ENCODE data around the gene XPO1.
A peak's percentile ranks its signal among the peaks of the same experiment; 100 is the strongest.

Gene XPO1

DNA sequence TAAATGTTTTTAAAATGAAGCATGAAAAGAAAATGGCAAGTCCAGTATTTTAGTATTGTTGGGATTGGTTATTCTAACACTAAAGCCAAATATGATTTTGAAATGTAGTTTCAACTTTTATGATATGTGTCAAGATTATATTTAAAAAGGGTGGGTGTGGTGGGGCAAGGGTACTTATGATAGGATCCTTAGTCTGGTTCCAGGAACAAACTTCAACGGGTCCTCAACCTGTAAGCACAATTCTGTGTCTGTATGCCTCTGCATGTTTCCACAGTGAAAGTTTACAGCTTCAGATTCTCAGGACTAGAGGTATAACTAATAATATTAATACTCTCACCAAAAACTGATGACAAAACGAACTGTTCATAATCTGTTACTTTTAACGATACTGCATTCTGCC lies 73.1 kb downstream of the XPO1 start:
- no peaks in the 10 kb centered on the region for H3K27me3 ChIP-seq (ENCODE audit: insufficient read depth, low read depth, severe bottlenecking)
- no peak overlapping the region for H3K27ac ChIP-seq
- no peak for DNase-seq
- H3K36me3 ChIP-seq = peaks cover 32% of the 10 kb centered on the region
- TF ChIP-seq, protein P1, sequence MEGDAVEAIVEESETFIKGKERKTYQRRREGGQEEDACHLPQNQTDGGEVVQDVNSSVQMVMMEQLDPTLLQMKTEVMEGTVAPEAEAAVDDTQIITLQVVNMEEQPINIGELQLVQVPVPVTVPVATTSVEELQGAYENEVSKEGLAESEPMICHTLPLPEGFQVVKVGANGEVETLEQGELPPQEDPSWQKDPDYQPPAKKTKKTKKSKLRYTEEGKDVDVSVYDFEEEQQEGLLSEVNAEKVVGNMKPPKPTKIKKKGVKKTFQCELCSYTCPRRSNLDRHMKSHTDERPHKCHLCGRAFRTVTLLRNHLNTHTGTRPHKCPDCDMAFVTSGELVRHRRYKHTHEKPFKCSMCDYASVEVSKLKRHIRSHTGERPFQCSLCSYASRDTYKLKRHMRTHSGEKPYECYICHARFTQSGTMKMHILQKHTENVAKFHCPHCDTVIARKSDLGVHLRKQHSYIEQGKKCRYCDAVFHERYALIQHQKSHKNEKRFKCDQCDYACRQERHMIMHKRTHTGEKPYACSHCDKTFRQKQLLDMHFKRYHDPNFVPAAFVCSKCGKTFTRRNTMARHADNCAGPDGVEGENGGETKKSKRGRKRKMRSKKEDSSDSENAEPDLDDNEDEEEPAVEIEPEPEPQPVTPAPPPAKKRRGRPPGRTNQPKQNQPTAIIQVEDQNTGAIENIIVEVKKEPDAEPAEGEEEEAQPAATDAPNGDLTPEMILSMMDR (IDR thresholded peaks at IDR 0.05; ENCODE audit: low read depth, low read length) = no peak
- H3K9me3 ChIP-seq (ENCODE audit: severe bottlenecking) = no peaks in the 10 kb centered on the region
- H3K4me3 ChIP-seq (ENCODE audit: low read depth, low read length) = no peak overlapping the region

DNA sequence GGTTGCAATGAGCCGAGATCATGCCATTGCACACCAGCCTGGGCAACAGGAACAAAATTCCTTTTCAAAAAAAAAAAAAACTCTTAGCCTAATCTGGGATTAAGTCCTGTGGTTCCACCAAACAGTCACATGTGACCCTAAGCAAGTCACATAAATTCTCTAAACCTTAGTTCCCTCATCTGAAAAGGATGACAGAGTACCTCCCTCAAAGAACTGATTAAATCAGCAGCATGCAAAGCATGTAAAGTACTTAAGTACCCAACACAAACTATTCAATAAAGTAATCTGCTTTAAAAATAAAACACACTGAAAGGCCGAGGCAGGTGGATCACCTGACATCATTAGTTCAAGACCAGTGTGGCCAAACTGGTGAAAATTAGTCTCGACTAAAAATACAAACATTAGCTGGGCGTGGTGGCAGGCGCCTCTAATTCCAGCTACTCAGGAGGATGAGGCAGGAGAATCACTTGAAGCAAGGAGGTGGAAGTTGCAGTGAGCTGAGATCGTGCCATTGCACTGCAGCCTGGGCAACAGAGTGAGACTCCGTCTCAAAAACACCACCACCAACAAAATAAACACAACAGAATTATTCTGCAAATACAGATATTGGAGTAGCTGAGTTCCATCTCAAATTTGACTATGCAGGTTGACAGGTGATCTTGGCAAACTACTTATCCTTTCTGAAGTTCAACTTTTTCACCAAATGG lies 74.2 kb downstream of the XPO1 start:
- H3K27ac ChIP-seq = peak overlapping the region; percentile 36; the same call in 1 of the 2 replicates
- H3K27me3 ChIP-seq (ENCODE audit: insufficient read depth, low read depth, severe bottlenecking) = no peaks in the 10 kb centered on the region
- peak; percentile 30 for DNase-seq
- TF ChIP-seq, protein P1 (IDR thresholded peaks at IDR 0.05; ENCODE audit: low read depth, low read length) = no peak
- H3K9me3 ChIP-seq (ENCODE audit: severe bottlenecking) = no peaks in the 10 kb centered on the region
- peaks cover 35% of the 10 kb centered on the region for H3K36me3 ChIP-seq
- H3K4me3 ChIP-seq (ENCODE audit: low read depth, low read length) = no peak overlapping the region

DNA sequence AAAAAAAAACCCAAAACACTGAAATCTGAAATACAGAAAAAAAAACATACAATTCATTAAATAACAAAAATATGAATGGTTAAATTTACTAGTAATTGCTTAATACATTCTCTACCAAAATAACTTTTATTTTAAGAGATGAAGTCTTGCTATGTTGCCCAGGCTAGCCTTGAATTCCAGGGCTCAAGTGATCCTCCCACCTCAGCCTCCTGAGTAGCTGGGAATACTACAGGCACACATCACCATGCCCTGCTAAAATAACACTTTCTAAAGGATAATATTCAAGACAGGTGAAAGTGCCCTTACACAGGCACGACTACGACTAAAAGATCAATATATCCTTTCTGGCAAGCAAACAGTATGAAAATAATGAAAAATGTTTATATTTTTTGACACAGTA lies 76.8 kb downstream of the XPO1 start:
- no peak for DNase-seq
- no peak overlapping the region for H3K27ac ChIP-seq
- no peak overlapping the region for H3K4me3 ChIP-seq (ENCODE audit: low read depth, low read length)
- H3K27me3 ChIP-seq (ENCODE audit: insufficient read depth, low read depth, severe bottlenecking) = no peaks in the 10 kb centered on the region
- no peaks in the 10 kb centered on the region for H3K9me3 ChIP-seq (ENCODE audit: severe bottlenecking)
- TF ChIP-seq, protein P1 (IDR thresholded peaks at IDR 0.05; ENCODE audit: low read depth, low read length) = no peak
- peaks cover 21% of the 10 kb centered on the region for H3K36me3 ChIP-seq

DNA sequence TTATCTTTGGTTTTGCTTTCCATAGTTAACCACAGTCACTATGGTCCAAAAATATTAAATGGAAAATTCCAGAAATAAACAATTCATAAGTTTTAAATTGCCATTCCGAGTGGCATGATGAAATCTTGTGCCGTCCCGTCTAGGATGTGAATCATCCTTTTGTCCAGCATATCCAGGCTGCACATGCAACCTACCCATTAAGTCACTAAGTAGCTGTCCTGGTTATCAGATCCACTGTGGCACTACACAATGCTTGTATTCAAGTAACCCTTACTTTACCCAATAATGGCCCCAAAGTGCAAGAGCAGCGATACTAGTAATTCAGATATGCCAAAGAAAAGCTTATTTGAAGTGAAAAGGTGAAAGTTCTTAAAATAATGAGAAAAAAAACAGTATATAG lies 78.0 kb downstream of the XPO1 start:
- no peak overlapping the region for H3K27ac ChIP-seq
- no peak for DNase-seq

DNA sequence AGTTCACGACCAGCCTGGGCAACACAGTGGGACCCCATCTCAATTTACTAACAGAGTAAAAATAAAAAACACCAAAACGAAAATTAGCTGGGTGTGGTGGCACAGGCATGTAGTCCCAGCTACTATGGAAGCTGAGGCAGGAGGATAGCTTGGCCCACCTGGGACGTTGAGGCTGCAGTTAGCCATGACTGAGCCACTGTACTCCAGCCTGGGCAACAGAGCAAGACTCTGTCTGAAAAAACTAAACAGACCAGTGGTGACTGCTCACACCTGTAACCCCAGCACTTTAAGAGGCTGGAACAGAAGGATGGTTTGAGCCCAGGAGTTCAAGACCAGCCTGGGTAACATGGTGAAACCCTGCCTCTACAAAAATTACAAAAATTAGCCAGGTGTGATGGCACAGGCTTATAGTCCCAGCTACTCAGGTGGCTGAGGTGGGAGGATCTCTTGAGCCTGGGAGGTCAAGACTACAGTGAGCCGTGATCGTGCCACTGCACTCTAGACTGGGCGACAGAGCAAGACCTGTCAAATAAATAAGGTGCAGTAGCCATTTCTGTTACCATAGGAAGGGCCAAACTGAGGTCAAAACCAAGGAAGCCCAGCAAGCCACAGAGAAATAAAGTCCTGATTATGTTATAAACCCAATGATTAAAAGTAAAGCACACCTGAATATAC lies 81.3 kb downstream of the XPO1 start:
- Histone ChIP-seq H3K4me3 (ENCODE audit: low read depth, low read length) (no peak overlapping the region), H3K27ac (no peak overlapping the region), H3K36me3 (peaks cover 28% of the 10 kb centered on the region), H3K9me3 (ENCODE audit: severe bottlenecking) (no peaks in the 10 kb centered on the region), H3K27me3 (ENCODE audit: insufficient read depth, low read depth, severe bottlenecking) (no peaks in the 10 kb centered on the region)
- no peak for DNase-seq
- TF ChIP-seq, protein P1 (IDR thresholded peaks at IDR 0.05; ENCODE audit: low read depth, low read length) = no peak

More for the DNA sequence above, 78.0 kb downstream of the XPO1 start:
- H3K4me3 ChIP-seq (ENCODE audit: low read depth, low read length) = no peak overlapping the region
- H3K27me3 ChIP-seq (ENCODE audit: insufficient read depth, low read depth, severe bottlenecking) = no peaks in the 10 kb centered on the region
- H3K36me3 ChIP-seq = peaks cover 26% of the 10 kb centered on the region
- TF ChIP-seq, protein P1 (IDR thresholded peaks at IDR 0.05; ENCODE audit: low read depth, low read length) = no peak
- H3K9me3 ChIP-seq (ENCODE audit: severe bottlenecking) = no peaks in the 10 kb centered on the region
